Esophagus mucosa (tissue), 1 donor: Measurements from ENCODE around the gene PGRMC2. TPM values are rescaled to one million over a fixed set of nuclear protein-coding genes. Genes with fewer than 3 reads are reported as not detected.
A peak's percentile ranks its signal among the peaks of the same experiment; 100 is the strongest.
"Not testable (repeated sequence)": the region's sequence is repeated elsewhere in the genome, so short reads cannot be mapped to it uniquely, and the experiment has no call there.

Experiments
- ATAC-seq: fragments of 200-7000 bp; cut with Tn5 transposase; one replicate; pipeline ENCODE4 v1.9.1; 2020
- total RNA-seq: library from RNA; stranded (reverse); gene quantifications from one replicate; pipeline ENCODE4 v1.2.4, GENCODE V29; 2023
- donor health status: DM: yes; HTN: yes; CAD: no.

The PGRMC2 gene
- total RNA-seq, 1 donor from 2014 or later: 32.2 TPM

DNA sequence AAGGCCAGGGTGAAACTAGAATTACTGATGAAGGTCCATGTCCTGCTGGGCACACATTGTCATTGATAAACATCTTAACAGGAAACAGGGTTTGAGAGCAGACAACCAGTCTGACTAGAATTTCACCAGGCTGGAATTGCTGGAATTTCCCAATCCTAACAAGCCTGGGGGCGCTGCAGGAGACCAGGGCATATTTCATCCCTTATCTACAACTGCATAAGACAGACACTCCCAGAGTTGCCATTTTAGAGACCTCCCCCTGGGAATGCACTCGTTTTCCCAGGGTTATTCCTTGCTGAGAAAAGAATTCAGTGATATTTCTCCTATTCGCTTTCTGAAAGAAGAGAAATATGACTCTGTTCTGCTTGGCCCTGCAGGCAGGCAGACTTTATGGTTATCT, 22.1 kb downstream of the PGRMC2 start:
- ATAC-seq: not testable (repeated sequence)

DNA sequence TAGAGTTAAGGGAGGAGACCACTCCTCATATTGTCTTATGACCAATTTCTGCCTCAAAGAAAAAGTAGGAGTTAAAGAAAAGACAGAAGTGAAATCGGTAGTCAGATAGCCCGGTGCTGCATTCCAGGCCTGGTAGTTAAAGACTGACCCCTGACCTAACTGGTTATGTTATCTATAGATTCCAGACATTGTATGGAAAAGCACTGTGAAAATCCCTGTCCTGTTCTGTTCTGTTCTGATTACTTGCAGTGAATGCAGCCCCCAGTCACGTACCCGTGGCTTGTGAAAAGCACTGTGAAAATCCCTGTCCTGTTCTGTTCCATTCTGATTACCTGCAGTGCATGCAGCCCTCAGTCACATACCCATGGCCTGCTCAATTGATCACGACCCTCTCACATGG, 27.7 kb downstream of the PGRMC2 start:
- not testable (repeated sequence) for ATAC-seq

DNA sequence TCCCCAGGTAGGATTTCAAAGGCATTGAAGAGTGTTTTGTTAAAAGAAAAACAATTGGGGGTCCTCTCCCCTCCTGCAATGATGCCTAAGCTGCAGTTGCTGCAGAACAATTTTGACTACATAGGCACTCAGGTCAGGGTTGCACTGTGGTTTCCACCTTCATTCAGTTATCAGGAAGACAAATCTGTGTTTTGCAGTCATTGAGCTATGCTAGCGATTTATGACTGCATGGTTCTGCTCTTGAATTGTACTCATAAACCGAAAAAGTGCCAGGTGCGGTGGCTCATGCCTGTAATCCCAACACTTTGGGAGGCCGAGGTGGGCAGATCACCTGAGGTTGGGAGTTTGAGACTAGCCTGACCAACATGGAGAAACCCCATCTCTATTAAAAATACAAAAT, 29.4 kb downstream of the PGRMC2 start:
- not testable (repeated sequence) for ATAC-seq

DNA sequence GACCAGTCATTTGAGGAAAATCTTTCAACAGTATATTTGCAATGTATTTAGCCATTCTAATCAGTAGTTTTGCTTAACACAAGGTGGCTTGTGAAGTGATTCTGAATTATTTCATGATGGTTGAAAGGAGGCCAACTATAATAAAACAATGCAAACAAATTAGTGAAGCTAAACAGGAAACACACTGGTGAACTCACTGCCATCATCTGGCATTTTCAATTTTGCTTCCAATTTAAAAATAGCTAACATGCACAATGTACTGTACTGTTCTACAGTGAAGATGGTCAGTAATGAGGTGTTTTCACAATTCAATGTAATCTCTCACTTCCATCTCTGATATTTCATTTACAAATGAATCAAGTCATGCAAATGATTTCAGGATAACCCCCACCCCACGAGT, 31.1 kb downstream of the PGRMC2 start:
- no peak for ATAC-seq

DNA sequence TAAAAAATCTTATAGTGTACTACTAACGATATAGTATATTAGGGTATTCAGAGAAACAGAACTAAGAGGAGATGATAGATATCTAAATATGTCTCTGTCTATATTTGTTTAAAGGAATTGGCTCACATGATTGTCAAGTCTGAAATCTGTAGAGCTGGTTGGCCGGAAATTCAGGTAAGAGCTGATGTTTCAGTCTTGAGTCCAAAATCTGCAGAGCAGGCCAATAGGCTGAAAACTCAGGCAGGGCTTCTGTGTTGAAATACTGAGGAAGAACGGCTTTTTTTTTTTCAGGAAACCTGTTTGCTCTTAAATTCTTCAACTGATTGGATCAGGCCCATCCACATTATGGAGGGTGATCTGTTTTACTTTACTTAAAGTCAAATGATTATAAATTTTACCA, 31.7 kb downstream of the PGRMC2 start:
- no peak for ATAC-seq

DNA sequence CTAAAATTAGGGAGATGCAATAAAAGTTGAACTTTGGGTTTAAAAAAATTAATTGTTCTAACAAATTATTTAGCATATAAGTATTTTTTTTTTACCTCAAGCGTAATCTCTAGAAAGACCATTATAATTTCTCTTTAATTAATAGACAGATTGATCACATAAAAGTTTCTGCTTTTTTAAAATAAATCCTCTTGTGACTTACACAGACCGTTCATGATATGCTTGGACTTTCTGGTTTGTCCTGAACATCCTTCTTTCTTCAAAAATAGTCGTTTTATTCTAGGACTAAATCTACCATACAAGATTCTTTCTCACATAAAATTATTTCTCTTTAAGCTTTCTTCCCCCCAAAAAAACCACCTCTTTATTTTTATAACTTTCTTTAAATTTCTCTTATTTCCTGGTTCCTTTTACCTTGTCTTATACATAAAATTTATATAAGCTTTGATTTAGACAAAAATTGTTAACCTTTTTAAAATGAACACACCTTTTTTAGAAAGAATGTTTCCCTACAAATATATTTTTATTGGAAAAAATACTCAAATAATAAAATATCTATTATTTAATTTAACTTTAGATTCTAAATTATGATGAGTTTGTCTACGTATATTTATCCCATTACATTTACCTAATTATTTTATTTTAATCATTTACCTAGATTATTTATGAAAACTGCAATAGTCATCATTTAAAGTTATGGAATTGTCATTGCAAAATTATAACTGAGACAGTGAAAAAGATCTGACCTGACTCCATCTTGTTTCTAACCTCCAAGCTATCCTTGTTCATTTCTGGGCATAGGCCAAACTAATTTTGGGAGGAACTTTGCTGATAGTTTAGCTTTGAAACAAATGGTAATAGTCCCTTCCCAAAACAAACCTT, 37.6 kb downstream of the PGRMC2 start:
- ATAC-seq: no peak

DNA sequence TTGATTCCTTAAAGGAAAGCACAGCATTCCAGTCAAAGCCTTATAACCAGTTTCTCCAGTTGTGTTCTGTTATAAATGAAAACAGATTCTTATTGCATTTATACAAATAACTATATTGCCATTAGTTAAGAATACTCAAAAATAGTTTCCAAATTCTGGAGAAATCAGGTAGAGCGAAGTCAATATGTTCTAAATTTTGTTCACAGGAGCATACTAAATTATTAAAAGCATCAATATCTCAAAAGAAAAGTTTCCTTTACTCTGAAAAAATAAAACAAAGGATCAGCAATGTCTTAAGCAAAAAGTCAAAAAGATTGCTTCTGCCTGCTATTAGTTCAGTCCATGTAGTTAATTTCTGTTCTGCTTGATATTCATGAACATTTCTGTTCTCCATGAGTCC, 39.7 kb downstream of the PGRMC2 start:
- ATAC-seq: no peak

DNA sequence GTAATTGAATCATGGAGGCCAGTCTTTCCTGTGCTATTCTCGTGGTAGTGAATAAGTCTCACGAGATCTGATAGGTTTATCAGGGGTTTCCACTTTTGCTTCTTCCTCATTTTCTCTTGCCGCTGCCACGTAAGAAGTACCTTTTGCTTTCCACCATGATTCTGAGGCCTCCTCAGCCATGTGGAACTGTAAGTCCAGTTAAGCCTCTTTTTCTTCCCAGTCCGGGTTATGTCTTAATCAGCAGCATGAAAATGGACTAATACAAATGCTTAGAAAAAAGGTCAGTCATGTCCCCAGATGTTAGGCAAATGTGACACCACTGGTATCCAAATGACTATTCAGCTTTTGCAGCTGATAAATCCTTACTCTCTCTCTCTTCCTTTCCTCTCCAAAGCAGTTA, 42.2 kb downstream of the PGRMC2 start:
- ATAC-seq: not testable (repeated sequence)

DNA sequence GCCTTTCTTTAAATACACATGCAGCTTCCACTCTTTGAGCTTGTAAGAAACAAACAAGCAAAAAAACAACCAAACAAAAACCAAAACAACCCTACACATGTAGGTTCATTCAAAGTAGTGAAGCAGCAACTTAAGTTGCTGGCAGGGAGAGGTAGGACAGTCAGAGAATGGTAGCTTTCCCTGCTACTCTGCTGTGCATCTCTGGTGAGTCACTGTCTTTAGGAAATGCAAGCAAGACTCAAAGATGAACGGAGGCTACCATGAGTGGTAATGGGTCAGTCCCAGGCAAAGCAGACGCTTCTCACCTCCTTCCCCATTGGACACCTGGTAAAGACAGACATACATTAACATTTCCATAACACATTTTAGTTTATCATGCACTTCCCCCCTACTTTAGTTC, 43.2 kb downstream of the PGRMC2 start:
- no peak for ATAC-seq

DNA sequence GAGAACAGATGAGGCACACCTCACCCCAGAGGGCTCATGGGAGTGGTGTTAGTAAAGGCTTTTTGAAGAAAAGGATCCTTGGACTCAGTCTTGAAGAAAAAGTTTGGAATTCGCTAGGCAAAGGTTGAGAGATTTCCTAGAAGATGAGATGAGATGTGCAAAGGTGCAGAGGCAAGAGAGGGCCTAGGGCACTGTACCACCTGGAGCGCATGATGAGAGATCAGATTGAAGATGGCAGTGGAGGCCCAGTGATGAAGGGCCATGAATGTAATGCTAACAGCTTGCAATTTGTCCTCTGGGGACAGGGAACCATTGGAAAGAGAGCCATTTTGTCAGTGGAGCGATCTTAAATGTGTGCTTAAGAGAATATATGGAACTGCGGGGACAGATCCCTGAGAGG, 45.0 kb downstream of the PGRMC2 start:
- ATAC-seq: no peak

DNA sequence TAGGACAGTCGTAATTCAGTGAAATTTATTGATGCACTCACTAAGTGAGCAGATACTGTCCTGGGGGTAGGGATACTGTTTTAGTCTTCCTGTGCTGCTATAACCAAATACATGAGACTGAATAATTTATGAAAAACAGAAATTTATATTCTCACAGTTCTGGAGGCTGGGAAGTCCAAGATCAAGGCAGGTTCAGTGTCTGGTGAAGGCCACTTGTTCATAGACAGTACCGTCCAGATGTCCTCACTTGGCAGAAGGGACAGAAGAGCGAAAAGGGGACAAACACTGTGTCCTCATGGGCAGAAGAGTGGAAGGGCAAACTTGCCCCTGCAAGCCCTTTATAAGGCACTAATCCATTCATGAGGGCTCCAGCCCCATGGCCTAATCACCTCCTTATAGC, 45.6 kb downstream of the PGRMC2 start:
- ATAC-seq: no peak

DNA sequence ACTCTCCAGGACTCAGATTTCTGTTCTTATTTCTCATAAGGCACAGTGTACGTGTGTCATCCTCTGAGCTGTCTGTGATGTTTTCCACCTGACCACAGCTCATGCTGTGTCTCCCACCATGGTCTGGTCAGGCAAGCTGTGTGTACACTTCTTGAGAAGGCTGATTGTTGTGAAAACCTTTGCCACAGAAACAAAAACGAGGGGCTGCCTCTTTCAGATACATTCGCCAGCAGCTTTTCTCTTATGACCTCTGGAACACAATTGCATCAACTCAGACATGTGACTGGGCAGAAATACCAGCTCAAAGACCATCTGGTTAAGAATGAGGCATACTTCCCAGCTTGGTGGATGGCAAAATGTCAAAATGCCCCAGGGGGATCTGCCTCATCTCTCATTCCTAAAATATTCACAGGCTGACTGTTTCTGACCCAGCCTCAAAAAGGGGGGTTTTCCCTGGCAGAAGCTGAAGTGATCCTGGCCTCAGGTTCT, 46.1 kb downstream of the PGRMC2 start:
- peak; percentile 42 for ATAC-seq

DNA sequence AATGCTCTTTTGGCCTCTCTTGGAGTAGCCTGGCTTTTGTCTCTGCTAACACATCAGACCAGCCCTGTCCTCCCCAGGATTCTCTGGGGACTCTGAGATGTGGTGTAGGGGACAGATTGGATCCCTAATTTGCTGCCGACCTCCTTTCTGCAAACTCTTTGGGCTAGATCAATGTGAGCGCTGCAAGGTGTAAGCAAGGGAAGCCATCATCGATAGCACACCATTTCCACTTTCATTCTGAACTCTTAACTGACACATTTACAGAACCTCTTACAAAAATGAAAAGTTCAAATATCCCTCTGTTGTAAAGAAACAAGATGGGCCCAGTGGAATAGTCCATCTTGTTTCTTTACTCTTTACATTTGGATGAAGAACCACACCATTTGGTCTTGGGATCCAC, 46.6 kb downstream of the PGRMC2 start:
- no peak for ATAC-seq

DNA sequence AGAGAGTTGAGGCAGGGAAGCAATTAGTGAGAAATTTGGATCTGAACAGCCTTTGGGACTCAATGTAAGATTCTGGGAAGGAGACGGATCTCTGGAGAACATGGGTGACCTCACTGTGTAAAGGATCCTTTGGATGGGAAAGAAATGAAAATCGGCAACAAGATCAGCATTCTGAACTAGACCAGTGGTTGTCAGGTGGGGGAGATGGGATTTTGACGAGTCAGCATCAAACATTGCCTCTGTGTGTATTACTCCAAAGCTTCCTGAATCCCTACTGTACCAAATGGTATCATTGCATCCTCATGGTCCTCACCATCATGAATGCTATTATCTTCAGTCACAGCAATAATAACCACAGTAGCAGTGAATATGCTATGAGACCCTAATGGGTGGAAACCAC, 52.8 kb downstream of the PGRMC2 start:
- no peak for ATAC-seq

DNA sequence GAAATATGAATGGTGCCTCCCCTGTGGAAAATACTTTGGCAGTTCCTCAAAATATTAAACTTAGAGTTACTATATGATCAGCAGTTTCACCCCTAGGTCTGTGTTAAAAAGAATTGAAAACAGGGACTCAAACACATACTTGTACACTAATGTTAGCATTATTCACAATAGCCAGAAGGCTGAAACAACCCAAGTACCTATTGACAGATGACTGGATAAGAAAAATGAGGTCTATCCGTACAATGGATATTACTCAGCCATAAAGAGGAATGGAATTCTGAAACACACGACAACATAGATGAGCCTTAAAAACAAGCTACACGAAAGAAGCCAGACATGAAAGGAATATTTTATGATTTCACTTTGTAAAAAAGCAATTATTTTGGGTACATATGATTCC, 54.9 kb downstream of the PGRMC2 start:
- no peak for ATAC-seq

DNA sequence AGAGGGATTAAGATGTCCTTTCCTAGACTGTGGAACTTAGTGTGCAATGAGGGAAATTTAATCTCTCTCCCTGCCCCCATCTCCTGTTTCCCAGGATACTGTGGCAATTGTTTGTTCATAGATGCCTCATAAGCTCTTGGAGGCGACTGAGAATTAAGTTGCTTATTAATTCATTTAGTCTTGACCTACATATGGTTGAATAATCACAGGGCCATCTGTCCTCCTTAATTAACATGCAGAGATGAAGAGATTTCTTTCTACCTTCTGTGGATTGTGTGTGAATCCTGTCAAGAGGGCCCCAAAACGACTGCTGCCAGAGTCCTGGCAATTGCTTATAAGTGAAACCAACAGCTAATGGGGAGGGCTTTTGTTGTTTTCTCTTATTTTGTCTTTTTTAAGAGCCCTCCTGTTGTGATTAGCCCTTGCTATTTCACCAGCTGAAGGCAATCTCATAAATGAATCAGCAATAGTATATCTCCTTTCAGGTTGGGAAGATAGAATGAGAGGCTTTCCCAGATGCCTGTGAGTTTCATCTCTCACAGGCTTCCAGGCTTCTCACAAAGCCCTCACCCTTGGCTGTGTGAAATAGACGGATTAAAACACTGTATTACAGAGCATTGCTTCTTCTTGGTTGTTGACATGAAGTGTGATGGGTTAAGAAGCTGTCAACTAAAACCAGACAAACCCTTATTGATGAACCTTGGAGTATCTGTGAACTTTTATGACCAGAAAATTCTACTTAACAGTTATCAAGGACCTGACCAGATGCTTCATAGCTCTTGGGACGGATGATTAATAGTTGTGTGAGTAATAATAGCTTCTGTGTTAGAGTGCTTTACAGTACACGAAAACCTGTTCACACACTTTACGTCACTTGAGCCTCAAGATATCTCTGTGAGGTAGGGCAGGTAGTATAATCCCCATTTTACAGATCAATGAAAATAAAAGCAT, 58.5 kb downstream of the PGRMC2 start:
- ATAC-seq: peak; percentile 85

DNA sequence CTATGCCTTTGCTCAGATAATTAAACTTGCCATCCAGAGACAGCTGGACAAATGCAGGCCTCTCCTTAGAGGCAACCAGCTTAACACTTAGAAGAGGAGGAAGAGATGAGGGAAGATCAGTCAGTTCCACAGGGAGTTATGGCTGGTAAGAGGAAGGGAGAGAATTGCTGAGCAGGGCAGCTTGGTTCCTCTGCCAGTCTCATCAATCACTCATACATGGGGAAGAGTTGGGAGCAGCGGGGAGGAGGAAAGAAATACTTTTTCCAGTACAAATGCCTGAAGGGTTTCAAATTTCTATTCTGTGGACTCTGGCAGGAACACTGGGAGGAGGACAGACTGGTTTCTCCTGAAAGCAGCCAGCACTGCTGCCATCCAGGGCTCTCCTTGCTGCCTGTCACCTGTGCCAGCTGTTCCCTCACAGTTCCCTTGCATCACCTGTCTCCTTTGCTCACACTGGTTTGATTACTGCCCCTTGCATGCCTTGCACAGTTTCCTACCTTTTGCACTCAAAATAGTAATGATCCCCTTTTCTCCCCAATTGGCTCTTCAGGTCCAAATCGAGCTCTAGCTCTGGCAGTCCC, 59.5 kb downstream of the PGRMC2 start:
- peak; percentile 89 for ATAC-seq

DNA sequence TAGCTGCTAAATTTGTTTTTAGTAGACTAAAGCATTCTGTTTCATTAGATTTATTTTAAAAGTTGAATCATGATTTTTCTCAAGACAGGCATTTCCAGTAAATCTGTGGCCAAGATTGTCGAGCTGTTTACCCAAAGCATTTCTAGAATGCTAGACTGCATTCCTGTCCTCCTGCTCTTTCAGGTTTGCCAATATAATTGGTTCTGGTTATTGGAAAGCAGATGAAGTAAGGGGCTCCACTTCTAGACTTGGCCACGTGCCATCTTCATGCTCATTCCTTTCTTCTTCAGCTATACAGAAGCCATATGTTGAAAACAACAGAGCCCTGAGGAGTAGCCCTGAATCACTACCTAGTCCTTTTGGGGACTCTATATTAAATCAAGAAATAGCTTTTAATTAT, 62.5 kb downstream of the PGRMC2 start:
- ATAC-seq: no peak

DNA sequence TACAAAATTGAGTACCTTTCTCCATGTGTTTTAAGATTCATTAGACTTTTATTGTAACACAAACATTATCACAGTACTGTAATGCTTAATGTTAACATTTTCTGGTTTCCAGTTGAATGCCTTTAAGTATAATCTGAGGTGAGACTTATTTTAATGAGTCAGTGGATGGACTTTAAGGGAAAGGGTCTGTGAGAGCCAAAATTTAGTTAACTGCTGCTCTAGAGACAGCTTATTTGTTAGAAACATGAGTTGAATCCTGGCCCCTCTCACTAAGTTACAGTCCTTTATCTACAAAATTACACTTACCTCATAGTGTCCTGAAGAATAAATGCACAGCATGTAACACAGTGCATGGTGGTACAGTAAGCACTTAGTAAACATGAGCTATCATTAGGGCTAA, 66.0 kb downstream of the PGRMC2 start:
- ATAC-seq: no peak

DNA sequence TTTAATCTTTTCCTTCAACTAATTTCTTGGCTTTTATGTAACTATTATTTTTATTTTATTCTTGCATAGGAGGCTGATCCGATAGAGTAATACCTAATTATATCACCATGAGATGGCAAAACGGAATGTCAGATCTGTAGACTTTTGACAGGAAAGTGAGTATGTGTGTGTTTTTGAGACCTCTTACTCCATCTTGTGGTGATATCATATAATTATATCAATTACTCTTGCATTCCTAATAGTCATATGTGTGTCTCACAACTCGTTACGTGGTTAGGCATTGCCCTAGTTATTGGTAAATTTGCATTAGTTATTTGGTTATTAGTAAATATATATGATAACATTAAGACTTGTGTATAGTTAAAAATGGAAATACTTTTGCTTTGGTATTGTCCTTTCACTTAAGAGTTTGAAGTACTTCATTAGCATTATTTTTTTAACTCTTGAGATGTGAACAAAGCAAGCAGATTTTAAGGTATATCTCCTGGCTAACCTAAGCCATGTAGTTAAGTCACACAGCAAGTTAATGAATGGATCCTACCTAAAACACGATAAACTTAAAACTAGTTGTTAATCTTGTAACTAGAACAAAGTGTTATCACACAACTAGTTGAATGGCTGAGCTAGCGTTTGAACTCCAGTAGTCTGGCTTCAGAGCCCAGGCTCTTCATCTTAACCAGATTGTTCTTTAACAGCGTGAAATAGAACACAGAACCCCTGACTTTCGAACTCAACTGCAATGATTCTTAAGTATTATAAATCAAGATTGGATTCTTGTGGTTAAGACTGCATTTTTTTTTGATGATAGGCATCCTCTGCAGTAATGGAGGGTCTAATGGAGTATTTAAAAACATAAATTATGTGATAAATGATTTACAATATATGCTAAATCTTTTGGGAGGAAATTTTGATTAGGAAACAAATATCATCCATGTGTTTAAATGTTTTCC, 67.1 kb downstream of the PGRMC2 start:
- no peak for ATAC-seq
